GM12892 (cell line): Measurements from ENCODE around the gene MYO7B.

Source experiments
- POLR2A ChIP-seq: IDR thresholded peaks from 2 replicates; pipeline ENCODE4 v1.6.1; 2011; ENCODE audit warnings: low read depth, low read length, control low read depth
- TAF1 ChIP-seq: IDR thresholded peaks from 2 replicates; pipeline ENCODE4 v1.6.1; 2011; ENCODE audit warnings: low read depth, mild to moderate bottlenecking, control low read depth, low read length, borderline replicate concordance

DNA sequence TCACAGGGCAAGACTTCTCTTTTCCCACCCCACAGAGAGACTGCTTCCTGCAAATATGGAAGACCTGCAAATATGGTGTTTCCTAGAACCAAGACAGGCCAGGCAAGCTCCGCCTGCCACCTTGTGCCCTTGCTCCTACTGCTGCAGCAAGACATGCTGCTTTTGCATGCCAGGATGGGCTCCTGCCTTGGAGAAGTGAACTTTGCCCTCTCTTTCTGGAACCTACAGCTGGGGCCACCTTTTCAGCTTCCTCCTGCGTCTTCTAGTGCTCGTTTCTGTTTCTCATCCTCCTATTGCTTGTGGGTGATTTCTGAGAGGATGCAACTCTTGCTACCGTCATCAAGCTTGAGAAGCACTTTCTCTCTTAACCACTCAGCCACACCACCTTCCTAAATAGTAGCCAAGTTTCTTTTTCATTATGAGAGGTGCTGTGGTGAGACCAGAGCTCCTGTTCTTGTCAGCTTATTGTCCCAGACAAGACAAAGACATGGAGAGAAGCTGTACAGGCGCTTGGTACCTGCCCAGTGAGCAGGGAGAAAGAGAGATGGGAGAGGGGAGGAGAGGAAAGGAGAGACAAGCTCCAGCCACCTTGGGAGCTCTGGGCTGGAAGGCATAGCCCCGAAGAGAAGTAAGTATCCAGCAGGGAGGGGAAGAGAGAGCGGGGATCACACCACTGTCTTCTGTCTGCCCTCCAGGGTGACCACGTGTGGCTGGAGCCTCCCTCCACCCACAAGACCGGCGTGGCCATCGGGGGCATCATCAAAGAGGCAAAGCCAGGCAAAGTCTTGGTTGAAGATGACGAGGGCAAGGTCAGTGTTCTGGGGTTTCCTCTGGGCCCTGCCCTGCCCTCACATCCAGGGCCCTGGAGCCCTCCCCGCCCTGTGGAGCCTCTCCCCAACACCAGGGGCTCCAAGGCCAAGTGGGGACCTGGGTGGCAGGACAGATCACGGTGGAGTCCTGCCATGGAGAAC is 28.3 kb downstream of the MYO7B start:
- TF ChIP-seq TAF1 (no peak), POLR2A (no peak; the same call in 1 of the 2 replicates)
